AML-193 (cell line): ENCODE results near the gene HDAC11.
A peak's percentile ranks its signal among the peaks of the same experiment; 100 is the strongest.
"Not testable (repeated sequence)": the region's sequence is repeated elsewhere in the genome, so short reads cannot be mapped to it uniquely, and the experiment has no call there.

Experiments
- DNase-seq, 2 experiments: peaks; one replicate each; lab custom pipeline; 2025; lab: John Stamatoyannopoulos, UW

Gene HDAC11

GRCh38 chr3:13470894-13471574, 9.1 kb upstream of the HDAC11 start:
- DNase-seq, result no peak

- no peak for DNase-seq
Observed at GRCh38 chr3:13472286-13472685, 7.8 kb upstream of the HDAC11 start.

- no peak for DNase-seq
Observed at GRCh38 chr3:13473020-13473419, 7.1 kb upstream of the HDAC11 start.

- DNase-seq, result no peak
Observed at GRCh38 chr3:13474021-13474420, 6.1 kb upstream of the HDAC11 start.

GRCh38 chr3:13474776-13475303, 5.3 kb upstream of the HDAC11 start:
- no peak for DNase-seq

- no peak for DNase-seq
Observed at GRCh38 chr3:13475871-13476590, 4.1 kb upstream of the HDAC11 start.

- no peak for DNase-seq
Observed at GRCh38 chr3:13477943-13478342, 2.2 kb upstream of the HDAC11 start.

- peak in 1 of 2 experiments; percentile 59 for DNase-seq
Observed at GRCh38 chr3:13479332-13479581, 849 bp upstream of the HDAC11 start.

- DNase-seq, result no peak
Observed at GRCh38 chr3:13480340-13481318, 523 bp downstream of the HDAC11 start.

- DNase-seq, result no peak
Observed at GRCh38 chr3:13482106-13482690, 2.1 kb downstream of the HDAC11 start.

- no peak for DNase-seq
Observed at GRCh38 chr3:13483286-13483685, 3.2 kb downstream of the HDAC11 start.

- DNase-seq, result no peak
Observed at GRCh38 chr3:13483988-13484695, 4.0 kb downstream of the HDAC11 start.

GRCh38 chr3:13484851-13485590, 4.9 kb downstream of the HDAC11 start:
- DNase-seq, result peak; percentile 63 to 71

- DNase-seq, result not testable (repeated sequence)
Observed at GRCh38 chr3:13485630-13486562, 5.8 kb downstream of the HDAC11 start.

GRCh38 chr3:13487403-13487802, 7.3 kb downstream of the HDAC11 start:
- no peak for DNase-seq

- no peak for DNase-seq
Observed at GRCh38 chr3:13491206-13491974, 11.3 kb downstream of the HDAC11 start.

GRCh38 chr3:13492048-13492447, 11.9 kb downstream of the HDAC11 start:
- no peak for DNase-seq

GRCh38 chr3:13492976-13493866, 13.1 kb downstream of the HDAC11 start:
- no peak for DNase-seq
